Activated CD4-positive, alpha-beta T cell treated with anti-CD3 and anti-CD28 coated beads for 4 hours (primary cell): ENCODE data around the gene MALSU1.
A peak's percentile ranks its signal among the peaks of the same experiment; 100 is the strongest.

ENCODE experiments used
- DNase-seq, 2 donors: peaks; one replicate each; pipeline ENCODE4 v3.0.0-alpha.2; 2020

Gene MALSU1

GRCh38 chr7:23298885-23299769 lies at the start of gene MALSU1:
MALSU1 (plus strand) TSS chr7:23299339; CDS start chr7:23299353, 14 bp downstream.
- peak; percentile 98 to 99 for DNase-seq

- no peak for DNase-seq
Observed at GRCh38 chr7:23249486-23249885, 49.7 kb upstream of the MALSU1 start.

DNA sequence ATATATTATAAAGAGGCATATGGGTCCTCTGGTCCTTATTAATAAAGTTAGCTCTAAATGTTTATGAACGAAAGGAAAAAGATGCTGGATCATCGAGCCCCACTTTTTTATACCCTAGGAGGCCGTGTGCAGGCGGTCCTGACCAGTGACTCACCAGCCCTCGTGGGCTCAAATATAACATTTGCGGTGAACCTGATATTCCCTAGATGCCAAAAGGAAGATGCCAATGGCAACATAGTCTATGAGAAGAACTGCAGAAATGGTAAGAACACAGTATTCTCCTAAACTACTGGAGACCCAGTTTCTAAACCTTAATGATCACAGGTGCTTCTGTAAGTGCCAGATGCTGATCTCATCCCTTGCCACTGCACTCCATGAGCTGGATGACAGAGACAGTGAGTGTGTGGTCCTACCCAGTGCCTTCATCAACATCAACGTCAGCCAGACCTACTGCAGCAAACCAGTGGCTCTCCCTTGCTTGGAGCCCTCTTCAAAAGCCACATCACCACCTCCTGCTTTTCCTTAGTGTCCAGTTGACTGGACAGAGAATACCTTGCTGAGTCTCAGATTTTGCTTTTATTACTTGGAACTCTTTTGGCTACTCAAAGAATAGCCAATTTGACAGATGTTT lies 45.0 kb upstream of the MALSU1 start:
- no peak for DNase-seq

- DNase-seq: no peak
Observed at GRCh38 chr7:23256731-23257130, 42.4 kb upstream of the MALSU1 start.

- no peak for DNase-seq
Observed at GRCh38 chr7:23260371-23260770, 38.8 kb upstream of the MALSU1 start.

GRCh38 chr7:23261843-23262452 lies 37.2 kb upstream of the MALSU1 start:
- peak; percentile 37 to 58 for DNase-seq

- no peak for DNase-seq
Observed at GRCh38 chr7:23264916-23265458, 34.2 kb upstream of the MALSU1 start.

DNA sequence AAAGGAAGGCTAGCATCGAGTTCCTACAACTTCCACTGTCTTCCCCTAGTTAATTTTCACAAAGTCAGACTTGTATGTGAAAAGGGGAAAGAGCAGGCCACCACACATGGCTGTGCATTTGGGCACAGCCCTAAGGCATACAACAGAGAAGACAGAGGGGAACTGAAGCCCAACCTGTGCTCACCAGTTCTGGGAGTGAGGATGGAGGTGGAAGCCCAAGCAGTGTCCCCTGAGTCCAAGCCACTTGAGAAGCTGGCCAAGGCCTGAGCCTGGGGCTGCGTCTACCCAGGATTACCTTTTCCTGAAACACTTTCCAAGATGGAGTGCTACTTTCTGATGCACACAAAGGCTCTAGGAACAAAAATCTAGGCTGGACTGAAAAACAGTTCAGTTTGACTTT lies 32.2 kb upstream of the MALSU1 start:
- DNase-seq: no peak

DNA sequence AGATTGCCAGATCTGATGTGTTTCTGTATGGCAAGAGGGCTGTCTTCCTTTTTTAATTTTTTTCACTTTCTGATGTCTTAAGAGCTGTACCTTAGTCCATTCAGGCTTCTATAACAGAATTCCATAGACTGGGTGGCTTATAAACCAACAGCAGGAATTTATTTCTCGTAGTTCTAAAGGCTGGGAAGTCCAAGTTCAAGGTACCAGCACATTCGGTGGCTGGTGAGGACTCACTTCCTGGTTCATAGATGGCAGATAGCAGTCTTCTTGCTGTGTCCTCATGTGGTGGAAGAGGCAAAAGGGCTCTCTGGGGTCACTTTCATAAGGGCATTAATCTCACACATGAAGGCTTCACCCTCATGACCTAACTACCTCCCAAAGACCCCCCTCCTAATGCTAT lies 31.8 kb upstream of the MALSU1 start:
- no peak for DNase-seq

DNA sequence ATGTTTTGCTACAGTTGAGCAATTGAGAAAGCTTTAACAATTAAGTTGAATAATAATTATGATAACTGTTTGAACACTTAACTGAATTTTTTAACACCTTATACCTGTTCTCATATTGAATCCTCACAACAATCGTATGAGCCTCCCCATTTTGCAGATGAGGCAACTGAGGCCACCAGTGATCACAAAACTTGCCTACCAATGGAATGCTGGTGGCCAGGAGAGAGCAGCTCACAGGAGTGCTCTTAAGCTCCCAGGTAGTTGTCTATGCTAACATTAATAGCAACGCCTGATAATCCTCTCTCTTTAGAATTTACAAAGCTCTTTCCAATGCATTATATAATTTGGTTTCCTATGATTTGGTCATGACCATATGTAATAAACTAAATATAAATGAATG lies 31.0 kb upstream of the MALSU1 start:
- no peak for DNase-seq

DNA sequence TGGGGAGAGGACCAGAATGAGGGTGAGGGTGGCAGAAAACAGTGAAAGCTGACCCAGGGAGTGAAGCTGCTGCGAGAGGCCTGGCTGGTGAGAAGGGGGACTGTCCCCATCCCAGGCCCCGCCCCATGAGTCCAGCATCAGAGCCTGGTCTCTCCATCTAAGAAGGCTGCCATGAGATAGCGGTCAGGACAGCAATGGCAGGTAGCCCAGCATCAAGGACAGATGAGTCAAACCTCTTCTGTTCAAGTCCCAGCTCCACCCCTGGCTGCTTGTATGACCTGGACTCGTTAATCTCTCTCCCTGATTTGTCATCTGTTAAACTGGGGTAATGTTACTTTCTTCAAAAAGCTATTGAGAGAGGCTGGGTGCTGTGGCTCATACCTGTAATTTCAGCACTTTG lies 30.4 kb upstream of the MALSU1 start:
- no peak for DNase-seq

- DNase-seq: no peak
Observed at GRCh38 chr7:23272275-23272674, 26.9 kb upstream of the MALSU1 start.

DNA sequence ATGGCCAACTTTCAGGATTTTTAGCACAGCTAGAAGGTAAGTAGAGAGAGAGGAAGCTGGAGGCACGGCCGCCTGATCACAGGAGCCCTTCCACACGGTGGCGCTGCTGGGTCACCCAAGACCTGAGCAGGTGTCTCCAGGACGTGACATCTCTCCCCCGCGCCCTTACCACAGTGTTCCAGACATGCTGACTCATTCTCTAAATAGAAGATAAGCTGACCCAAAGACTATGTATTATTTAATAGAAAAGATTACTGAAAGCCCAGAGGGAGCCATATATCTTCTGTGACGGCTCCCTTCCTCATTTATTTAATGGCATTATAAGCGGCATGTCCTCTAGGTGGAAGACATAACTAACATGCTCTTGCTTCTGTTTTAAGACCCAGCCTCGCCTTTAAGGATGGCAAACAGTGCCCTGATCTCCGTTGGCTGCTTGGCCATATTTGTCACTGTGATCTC lies 26.0 kb upstream of the MALSU1 start:
- DNase-seq: peak; percentile 93 to 95

DNA sequence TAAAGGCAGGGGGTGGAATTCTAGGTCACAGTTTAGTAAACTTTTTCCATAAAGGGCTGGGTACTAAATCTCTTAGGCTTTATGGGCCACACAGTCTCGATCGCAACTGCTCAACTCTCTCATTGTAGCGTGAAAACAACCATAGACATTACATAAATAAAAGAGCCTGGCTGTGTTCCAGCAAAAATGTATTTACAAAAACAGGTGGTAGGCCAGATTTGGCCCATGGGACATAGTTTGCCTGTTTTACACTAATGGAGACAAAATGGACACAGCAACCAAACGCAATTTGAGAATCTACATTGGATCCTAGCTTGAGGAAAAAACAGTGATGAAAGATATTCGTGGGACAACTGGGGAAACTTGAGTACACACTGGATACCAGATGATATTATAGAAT lies 23.2 kb upstream of the MALSU1 start:
- no peak for DNase-seq

GRCh38 chr7:23276376-23276775 lies 22.8 kb upstream of the MALSU1 start:
- DNase-seq: no peak

GRCh38 chr7:23276947-23277346 lies 22.2 kb upstream of the MALSU1 start:
- no peak for DNase-seq

- peak; percentile 21 to 48 for DNase-seq
Observed at GRCh38 chr7:23277359-23277989, 21.7 kb upstream of the MALSU1 start.

- DNase-seq: no peak
Observed at GRCh38 chr7:23279819-23280525, 19.2 kb upstream of the MALSU1 start.

GRCh38 chr7:23283086-23283485 lies 16.1 kb upstream of the MALSU1 start:
- DNase-seq: no peak

GRCh38 chr7:23284871-23285270 lies 14.3 kb upstream of the MALSU1 start:
- no peak for DNase-seq

- no peak for DNase-seq
Observed at GRCh38 chr7:23285657-23286646, 13.2 kb upstream of the MALSU1 start.
